Liver (tissue), 4 donors: ENCODE results near the gene LIPM. TPM values are rescaled to one million over a fixed set of nuclear protein-coding genes. Genes with fewer than 3 reads are reported as not detected.

Experiments
- polyA plus RNA-seq, 2 donors: library from polyadenylated mRNA; stranded (reverse) in 1 of 2; unstranded in 1 of 2; fragments of 200-250 nt in 1 of 2; fragments of >200 nt in 1 of 2; fragmentation: Nextera tagmentation in 1 of 2; extraction: Ambion mirVana in 1 of 2; gene quantifications; one replicate each; pipeline versions ENCODE4 v1.2.1 to v1.2.3, GENCODE V29; 2013 to 2015
- total RNA-seq, 2 donors: library from RNA; depleted of rRNA; stranded (reverse); fragments of >200 nt; gene quantifications; one replicate each; pipeline ENCODE4 v1.2.3, GENCODE V29; 2014
- donor health status: healthy.
- donor health status: healthy.
- donor health status: healthy.

The LIPM gene
- total and polyA plus RNA-seq, 4 donors, result not detected

Other genes with a start within 250 kb of the LIPM start
- 10 to 100 TPM in 1 of 2 donors, 1 to 10 TPM in 1; 4.1 to 12.4 TPM for gene RNLS, start 219.4 kb upstream of the LIPM start, total RNA-seq
- 1 to 10 TPM; 7.3 to 7.8 TPM for gene RNLS, start 219.4 kb upstream of the LIPM start, polyA plus RNA-seq
- gene LIPJ, start 216.0 kb upstream of the LIPM start, total RNA-seq, result under 1 TPM in 1 of 2 donors, not detected in 1; 0.17 TPM
- gene LIPJ, start 216.0 kb upstream of the LIPM start, polyA plus RNA-seq, result under 1 TPM; 0.01 to 0.11 TPM
- not detected for gene LIPF, start 138.3 kb upstream of the LIPM start, total RNA-seq
- not detected for gene LIPF, start 138.3 kb upstream of the LIPM start, polyA plus RNA-seq
- gene LIPK, start 96.5 kb upstream of the LIPM start, total RNA-seq, result not detected
- not detected for gene LIPK, start 96.5 kb upstream of the LIPM start, polyA plus RNA-seq
- gene LIPN, start 42.7 kb upstream of the LIPM start, total RNA-seq, result under 1 TPM; 0.09 to 0.25 TPM
- under 1 TPM in 1 of 2 donors, not detected in 1; 0.07 TPM for gene LIPN, start 42.7 kb upstream of the LIPM start, polyA plus RNA-seq
- gene ANKRD22, start 49.1 kb downstream of the LIPM start, total RNA-seq, result 1 to 10 TPM in 1 of 2 donors, under 1 TPM in 1; 0.42 to 1.0 TPM
- gene ANKRD22, start 49.1 kb downstream of the LIPM start, polyA plus RNA-seq, result under 1 TPM; 0.38 to 0.43 TPM
- gene STAMBPL1, start 77.5 kb downstream of the LIPM start, total RNA-seq, result 1 to 10 TPM; 5.5 to 8.0 TPM
- 1 to 10 TPM; 1.3 to 1.9 TPM for gene STAMBPL1, start 77.5 kb downstream of the LIPM start, polyA plus RNA-seq
- 100 to 1,000 TPM in 1 of 2 donors, 10 to 100 TPM in 1; 13.2 to 182 TPM for gene ACTA2, start 150.0 kb downstream of the LIPM start, total RNA-seq
- gene ACTA2, start 150.0 kb downstream of the LIPM start, polyA plus RNA-seq, result 100 to 1,000 TPM in 1 of 2 donors, 10 to 100 TPM in 1; 16.8 to 130 TPM
- gene FAS, start 188.1 kb downstream of the LIPM start, total RNA-seq, result 10 to 100 TPM in 1 of 2 donors, 1 to 10 TPM in 1; 2.2 to 13.2 TPM
- 1 to 10 TPM; 5.6 to 6.2 TPM for gene FAS, start 188.1 kb downstream of the LIPM start, polyA plus RNA-seq